T-cell (primary cell): ENCODE results near the gene FAT2. TPM values are rescaled to one million over a fixed set of nuclear protein-coding genes. Genes with fewer than 3 reads are reported as not detected.

Source experiments
- ATAC-seq, 4 experiments: fragments of 200-7000 bp in 3 of 4; fragments of 150-1000 bp in 1 of 4; cut with Tn5 transposase; replicated peaks in 1 of 4; 1 replicate in 3 of 4; 2 replicates in 1 of 4; pipeline ENCODE4 v1.10.0; 2021; ENCODE audit warnings: moderate library complexity in 3 of 4, mild to moderate bottlenecking in 2 of 4, moderate number of reproducible peaks in 1 of 4
- CTCF ChIA-PET, 2 donors: fragments of 300-600 bp; sonication (Branson Sonifier 250); formaldehyde crosslinking; loops; one replicate each; lab custom pipeline; 2022; ENCODE audit warnings: antibody characterized with exemption in 2 of 2; lab: Charles Lee
- POLR2A ChIA-PET, 2 donors: fragments of 300-600 bp; sonication (Branson Sonifier 250); formaldehyde crosslinking; loops; one replicate each; lab custom pipeline; 2022; ENCODE audit warnings: antibody characterized with exemption in 2 of 2; lab: Charles Lee
- DNase-seq, 35 experiments: peaks; one replicate each; pipeline versions ENCODE4 v3.0.0 to v3.0.0-alpha.2; 2013 to 2023
- H3K27ac ChIP-seq: one replicate; pipeline ENCODE4 v1.5.1; 2013; ENCODE audit warnings: low read length
- H3K27me3 ChIP-seq, 2 experiments: replicated peaks in 1 of 2; 1 replicate in 1 of 2; 2 replicates in 1 of 2; pipeline versions ENCODE4 v1.6.1 to v1.7.0; 2013; ENCODE audit warnings: low read length in 1 of 2, mixed read lengths in 1 of 2; ENCODE audit not compliant: control insufficient read depth in 2 of 2, insufficient read depth in 2 of 2; ENCODE audit errors: extremely low read depth in 1 of 2
- H3K36me3 ChIP-seq, 2 donors: 1 replicate in 1 of 2; 2 replicates in 1 of 2; pipeline versions ENCODE4 v1.6.1 to v1.7.0; 2013; ENCODE audit warnings: low read length in 1 of 2; ENCODE audit not compliant: control insufficient read depth in 2 of 2, insufficient read depth in 1 of 2; ENCODE audit errors: extremely low read depth in 1 of 2
- H3K4me1 ChIP-seq, 2 experiments: 1 replicate in 1 of 2; 2 replicates in 1 of 2; pipeline versions ENCODE4 v1.6.1 to v1.7.0; 2013; ENCODE audit warnings: low read length in 2 of 2, mixed read lengths in 1 of 2; ENCODE audit not compliant: insufficient read depth in 2 of 2, control insufficient read depth in 1 of 2; ENCODE audit errors: extremely low read depth in 1 of 2
- H3K4me3 ChIP-seq, 2 donors: 1 replicate in 1 of 2; 2 replicates in 1 of 2; pipeline versions ENCODE4 v1.5.1 to v1.7.0; 2013; ENCODE audit warnings: mild to moderate bottlenecking in 2 of 2, low read length in 1 of 2, moderate library complexity in 1 of 2; ENCODE audit not compliant: control insufficient read depth in 1 of 2; ENCODE audit errors: extremely low read depth in 1 of 2
- H3K9me3 ChIP-seq: 2 replicates; pipeline ENCODE4 v1.7.0; 2013
- H3K27ac Mint-ChIP-seq, 2 donors: one replicate each; pipeline ENCODE4 v1.8.0; 2020 to 2021; ENCODE audit warnings: mild to moderate bottlenecking in 2 of 2, mixed read lengths in 2 of 2
- H3K27me3 Mint-ChIP-seq, 2 donors: one replicate each; pipeline ENCODE4 v1.8.0; 2021 to 2022; ENCODE audit warnings: mixed read lengths in 2 of 2
- H3K36me3 Mint-ChIP-seq: one replicate; pipeline ENCODE4 v1.8.0; 2021; ENCODE audit warnings: mixed read lengths
- H3K4me1 Mint-ChIP-seq, 3 donors: one replicate each; pipeline ENCODE4 v1.8.0; 2020 to 2022; ENCODE audit warnings: mixed read lengths in 3 of 3, mild to moderate bottlenecking in 1 of 3
- H3K4me3 Mint-ChIP-seq, 3 donors: one replicate each; pipeline ENCODE4 v1.8.0; 2020 to 2022; ENCODE audit warnings: mild to moderate bottlenecking in 3 of 3, mixed read lengths in 3 of 3, moderate library complexity in 3 of 3
- H3K9me3 Mint-ChIP-seq, 3 donors: one replicate each; pipeline ENCODE4 v1.8.0; 2020 to 2022; ENCODE audit warnings: mixed read lengths in 3 of 3
- WGBS: methylation state at CpG from one replicate; pipeline ENCODE4 v1.1.5; 2013; ENCODE audit warnings: missing lambda C conversion rate; ENCODE audit not compliant: insufficient coverage; 5-methylcytosine and 5-hydroxymethylcytosine counted together
- total RNA-seq, 35 experiments: library from RNA in 6 of 35; stranded (reverse) in 6 of 35; fragments of 120-200 nt in 1 of 35; gene quantifications; one replicate each; pipeline versions ENCODE4 v1.2.1 to v1.2.4 and lab custom pipeline; 2013 to 2026

Gene FAT2
- total RNA-seq, 5 donors from 2014 or later (not counting 1 experiment from before 2014, with no cell fraction given), result not detected

- H3K4me3 Mint-ChIP-seq, result no peak overlapping the region
- no peaks in the 10 kb centered on the region for H3K36me3 Mint-ChIP-seq
- H3K27me3 Mint-ChIP-seq, result peaks cover 6 to 12% of the 10 kb centered on the region in 2 donors
- no peaks in the 10 kb centered on the region for H3K9me3 Mint-ChIP-seq
- Histone ChIP-seq H3K27me3 (peaks cover 0 to 39% of the 10 kb centered on the region in 2 experiments), H3K4me1 (no peaks in the 10 kb centered on the region), H3K4me3 (no peak overlapping the region), H3K36me3 (no peaks in the 10 kb centered on the region), H3K27ac (no peak overlapping the region), H3K9me3 (no peaks in the 10 kb centered on the region)
- no peak for ATAC-seq
- DNase-seq, result no peak
- 72% methylated on average over 3 of the region's 8 CpGs for WGBS
- no peak overlapping the region for H3K27ac Mint-ChIP-seq
- ChIA-PET POLR2A (no interaction called here), CTCF (interaction anchor here in 1 of 2 donors (0.5 kb wide), 1 partner anchor 864 kb away, joined by 3 read pairs; no protein-coding TSS in a partner anchor)
- peaks cover 0 to 19% (median 0%) of the 10 kb centered on the region in 3 donors for H3K4me1 Mint-ChIP-seq
Observed at GRCh38 chr5:151624476-151624875, 33.3 kb upstream of the FAT2 start.

- ATAC-seq (no peak), DNase-seq (no peak)
- Mint-ChIP-seq H3K9me3 (no peaks in the 10 kb centered on the region), H3K36me3 (no peaks in the 10 kb centered on the region), H3K27me3 (peaks cover 6 to 12% of the 10 kb centered on the region in 2 donors), H3K4me3 (no peak overlapping the region), H3K27ac (no peak overlapping the region), H3K4me1 (peaks cover 0 to 18% (median 0%) of the 10 kb centered on the region in 3 donors)
- CTCF ChIA-PET, result interaction anchor here in 1 of 2 donors (0.5 kb wide), 1 partner anchor 76 kb away, joined by 3 read pairs; no protein-coding TSS in a partner anchor
- Histone ChIP-seq H3K4me3 (no peak overlapping the region), H3K9me3 (no peaks in the 10 kb centered on the region), H3K4me1 (no peaks in the 10 kb centered on the region), H3K27ac (no peak overlapping the region), H3K27me3 (peaks cover 0 to 36% of the 10 kb centered on the region in 2 experiments), H3K36me3 (no peaks in the 10 kb centered on the region)
- WGBS, result 84% methylated on average over 10 of the region's 12 CpGs
- POLR2A ChIA-PET, result no interaction called here
Observed at GRCh38 chr5:151622367-151623088, 31.4 kb upstream of the FAT2 start.

GRCh38 chr5:151620461-151620840 is 29.3 kb upstream of the FAT2 start:
- H3K4me3 Mint-ChIP-seq, result no peak overlapping the region
- no peaks in the 10 kb centered on the region for H3K36me3 Mint-ChIP-seq
- ATAC-seq (no peak), DNase-seq (no peak)
- Histone ChIP-seq H3K9me3 (no peaks in the 10 kb centered on the region), H3K27ac (no peak overlapping the region), H3K4me3 (no peak overlapping the region), H3K4me1 (peaks cover 5 to 7% of the 10 kb centered on the region in 2 experiments), H3K36me3 (no peaks in the 10 kb centered on the region), H3K27me3 (peaks cover 0 to 34% of the 10 kb centered on the region in 2 experiments)
- peaks cover 6 to 12% of the 10 kb centered on the region in 2 donors for H3K27me3 Mint-ChIP-seq
- WGBS, result 86% methylated on average over 4 of the region's 6 CpGs
- H3K9me3 Mint-ChIP-seq, result no peaks in the 10 kb centered on the region
- H3K27ac Mint-ChIP-seq, result no peak overlapping the region
- H3K4me1 Mint-ChIP-seq, result peaks cover 0 to 24% (median 7%) of the 10 kb centered on the region in 3 donors
- ChIA-PET CTCF (no interaction called here), POLR2A (interaction anchor here in 1 of 2 donors (0.5 kb wide), 1 partner anchor 582 kb away, joined by 3 read pairs; no protein-coding TSS in a partner anchor)

DNA sequence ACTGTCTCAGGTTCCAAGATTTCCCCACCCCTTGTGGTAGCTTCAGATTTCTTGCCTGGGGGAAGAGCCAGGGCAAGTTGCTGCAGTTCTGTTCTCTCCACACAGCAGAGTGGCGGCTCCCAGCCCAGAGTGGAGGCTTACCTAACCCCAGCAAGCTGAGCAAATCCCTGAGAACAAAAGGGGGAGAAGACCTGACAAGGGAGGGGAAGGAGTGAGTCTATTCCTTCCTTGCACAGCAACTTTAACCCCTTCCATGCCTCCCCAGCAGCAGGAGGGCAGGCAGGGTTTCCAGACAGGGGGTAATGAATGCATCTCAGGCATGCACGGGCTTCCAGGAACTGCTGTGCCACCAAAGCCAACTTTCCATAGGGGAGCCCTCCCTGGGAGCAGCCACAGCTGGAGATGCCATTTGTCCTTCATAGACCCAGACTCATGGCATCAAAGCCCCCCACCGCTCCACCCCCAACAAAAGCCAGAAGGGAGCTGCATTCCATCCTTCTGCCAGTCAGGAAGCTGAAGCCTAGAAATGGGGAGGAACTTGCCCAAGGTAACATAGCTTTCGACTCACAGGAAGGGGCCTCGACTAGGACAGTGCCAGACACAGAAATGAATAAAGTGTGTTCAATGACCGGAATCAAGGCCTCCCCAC is 28.8 kb upstream of the FAT2 start:
- ChIA-PET POLR2A (interaction anchor here in 1 of 2 donors (0.5 kb wide), 1 partner anchor 583 kb away, joined by 3 read pairs; no protein-coding TSS in a partner anchor), CTCF (no interaction called here)
- peaks cover 0 to 33% of the 10 kb centered on the region in 2 experiments for H3K27me3 ChIP-seq
- no peak overlapping the region for H3K4me3 Mint-ChIP-seq
- H3K4me1 Mint-ChIP-seq, result peaks cover 0 to 29% (median 12%) of the 10 kb centered on the region in 3 donors
- H3K9me3 ChIP-seq, result no peaks in the 10 kb centered on the region
- peaks cover 10 to 12% of the 10 kb centered on the region in 2 experiments for H3K4me1 ChIP-seq
- no peaks in the 10 kb centered on the region for H3K9me3 Mint-ChIP-seq
- H3K36me3 ChIP-seq, result no peaks in the 10 kb centered on the region
- H3K27ac ChIP-seq, result no peak overlapping the region
- no peaks in the 10 kb centered on the region for H3K36me3 Mint-ChIP-seq
- H3K27me3 Mint-ChIP-seq, result peaks cover 6 to 12% of the 10 kb centered on the region in 2 donors
- whole genome bisulfite sequencing, result 80% methylated on average over 5 of the region's 6 CpGs
- H3K27ac Mint-ChIP-seq, result no peak overlapping the region
- DNase-seq, result no peak
- no peak for ATAC-seq
- no peak overlapping the region for H3K4me3 ChIP-seq

GRCh38 chr5:151618907-151619306 is 27.8 kb upstream of the FAT2 start:
- WGBS, result no CpG with 5 or more reads among the region's 2 CpGs

More at GRCh38 chr5:151618907-151619306, 27.8 kb upstream of the FAT2 start:
- ChIA-PET POLR2A (no interaction called here), CTCF (interaction anchor here in 1 of 2 donors (0.6 kb wide), 1 partner anchor 35 kb away, joined by 6 read pairs; no protein-coding TSS in a partner anchor)
- Histone ChIP-seq H3K27ac (no peak overlapping the region), H3K9me3 (no peaks in the 10 kb centered on the region), H3K4me1 (peaks cover 20 to 23% of the 10 kb centered on the region in 2 experiments), H3K4me3 (no peak overlapping the region), H3K36me3 (no peaks in the 10 kb centered on the region), H3K27me3 (peaks cover 0 to 31% of the 10 kb centered on the region in 2 experiments)
- Mint-ChIP-seq H3K4me3 (no peak overlapping the region), H3K36me3 (no peaks in the 10 kb centered on the region), H3K4me1 (peaks cover 0 to 40% (median 22%) of the 10 kb centered on the region in 3 donors), H3K9me3 (no peaks in the 10 kb centered on the region), H3K27me3 (peaks cover 6 to 11% of the 10 kb centered on the region in 2 donors), H3K27ac (no peak overlapping the region)
- ATAC-seq (no peak), DNase-seq (no peak)
